A549 (cell line): ENCODE measurements around the gene PNPLA6. TPM values are rescaled to one million over a fixed set of nuclear protein-coding genes. Genes with fewer than 3 reads are reported as not detected.

ENCODE experiments used
- ATAC-seq, 2 experiments: fragments of 200-7000 bp in 1 of 2; fragments of >200 bp in 1 of 2; cut with Nextera tagmentation in 1 of 2; cut with Tn5 transposase in 1 of 2; 3 replicates each; pipeline versions ENCODE4 v1.8.0 to v1.9.1; 2018 to 2020; ENCODE audit warnings: mild to moderate bottlenecking in 1 of 2, moderate library complexity in 1 of 2
- CTCF ChIA-PET: fragments of 300-600 bp; sonication (Branson Sonifier 250); formaldehyde crosslinking; extraction: SDS; loops from one replicate; lab custom pipeline; 2021; ENCODE audit warnings: antibody characterized with exemption, inconsistent platforms; lab: Yijun Ruan, JAX
- POLR2A ChIA-PET: fragments of 350-600 bp; formaldehyde crosslinking; extraction: SDS; loops from one replicate; lab custom pipeline; 2021; ENCODE audit warnings: antibody characterized with exemption, inconsistent platforms; lab: Yijun Ruan, JAX
- DNase-seq, 2 experiments: peaks; one replicate each; pipeline versions ENCODE4 v3.0.0 to v3.0.0-alpha.2; 2011 to 2016; ENCODE audit warnings: low read depth in 1 of 2, low spot score in 1 of 2
- FAIRE-seq: peaks from 2 replicates; lab custom pipeline; 2011; peaks lifted over from hg19 to GRCh38; lab: Jason Lieb, UNC
- H3K27ac ChIP-seq, 2 experiments: fragments of >200 bp; sonication (Bioruptor Twin); formaldehyde crosslinking; 3 replicates each; pipeline ENCODE4 v1.5.1; 2016 to 2017
- H3K4me1 ChIP-seq: fragments of >200 bp; sonication (Bioruptor Twin); formaldehyde crosslinking; 3 replicates; pipeline ENCODE4 v1.6.1; 2016
- H3K4me2 ChIP-seq: fragments of >200 bp; sonication (Bioruptor Twin); formaldehyde crosslinking; 3 replicates; pipeline ENCODE4 v1.6.1; 2016
- H3K4me3 ChIP-seq: fragments of >200 bp; sonication (Bioruptor Twin); formaldehyde crosslinking; 3 replicates; pipeline ENCODE4 v1.5.1; 2016
- H3K9me3 ChIP-seq: fragments of >200 bp; sonication (Bioruptor Twin); formaldehyde crosslinking; 3 replicates; pipeline ENCODE4 v1.6.1; 2016
- BHLHE40 ChIP-seq: IDR thresholded peaks from 2 replicates; pipeline ENCODE4 v1.6.1; 2012; ENCODE audit warnings: low read depth, low read length, inconsistent platforms
- CBX2 ChIP-seq: fragments of 200-600 bp; sonication (generic); IDR thresholded peaks from 2 replicates; pipeline ENCODE4 v1.6.1; 2016; ENCODE audit warnings: low read depth, mild to moderate bottlenecking, borderline replicate concordance
- CHD2 ChIP-seq: fragments of 150-350 bp; IDR thresholded peaks from 2 replicates; pipeline ENCODE4 v1.6.1; 2014; ENCODE audit warnings: low read length; ENCODE audit not compliant: partially characterized antibody
- CHD4 ChIP-seq: fragments of 200-600 bp; sonication (generic); IDR thresholded peaks from 2 replicates; pipeline ENCODE4 v1.6.1; 2016; ENCODE audit warnings: antibody characterized with exemption, mild to moderate bottlenecking, borderline replicate concordance
- EP300 ChIP-seq, 2 experiments: fragments of >200 bp; sonication (Bioruptor Twin); formaldehyde crosslinking; IDR thresholded peaks; 2 replicates in 1 of 2; 3 replicates in 1 of 2; pipeline ENCODE4 v1.6.1; 2016 to 2017
- FOSL2 ChIP-seq, 2 experiments: fragments of 450-650 bp in 1 of 2; fragments of >200 bp in 1 of 2; sonication (Bioruptor Twin) in 1 of 2; formaldehyde crosslinking; IDR thresholded peaks; 2 replicates each; pipeline versions ENCODE4 v1.5.0 to v1.6.1; 2016 to 2020; ENCODE audit warnings: mild to moderate bottlenecking in 1 of 2, moderate library complexity in 1 of 2
- FOXS1 ChIP-seq: fragments of 250-450 bp; sonication (Bioruptor Pico); IDR thresholded peaks from 2 replicates; pipeline ENCODE4 v1.5.0; 2020; ENCODE audit warnings: mild to moderate bottlenecking, moderate library complexity
- HEYL ChIP-seq: fragments of 250-450 bp; sonication (Bioruptor Pico); IDR thresholded peaks from 2 replicates; pipeline ENCODE4 v1.8.0; 2021; ENCODE audit warnings: mild to moderate bottlenecking, moderate library complexity
- HOXB13 ChIP-seq: fragments of 250-450 bp; sonication (Bioruptor Pico); IDR thresholded peaks from 2 replicates; pipeline ENCODE4 v1.5.0; 2020; ENCODE audit warnings: low read depth, mild to moderate bottlenecking, moderate library complexity
- HOXB5 ChIP-seq: fragments of 250-450 bp; sonication (Bioruptor Pico); IDR thresholded peaks from 2 replicates; pipeline ENCODE4 v1.5.0; 2020; ENCODE audit warnings: mild to moderate bottlenecking, moderate library complexity
- JUN ChIP-seq, 2 experiments: fragments of >200 bp; sonication (Bioruptor Twin); formaldehyde crosslinking; IDR thresholded peaks; 2 replicates in 1 of 2; 3 replicates in 1 of 2; pipeline ENCODE4 v1.6.1; 2016 to 2017
- JUNB ChIP-seq: fragments of >200 bp; sonication (Bioruptor Twin); formaldehyde crosslinking; IDR thresholded peaks from 2 replicates; pipeline ENCODE4 v1.6.1; 2016
- MAFK ChIP-seq: fragments of 450-650 bp; IDR thresholded peaks from 2 replicates; pipeline ENCODE4 v1.6.1; 2014; ENCODE audit not compliant: partially characterized antibody
- MAZ ChIP-seq: fragments of 150-350 bp; IDR thresholded peaks from 2 replicates; pipeline ENCODE4 v1.6.1; 2014; ENCODE audit warnings: antibody characterized with exemption, low read depth, low read length, borderline replicate concordance
- NFE2L2 ChIP-seq: fragments of 150-350 bp; conservative IDR thresholded peaks from 2 replicates; pipeline ENCODE4 v1.6.1; 2014; ENCODE audit warnings: low read length
- PHF8 ChIP-seq: fragments of 200-600 bp; sonication (generic); IDR thresholded peaks from 2 replicates; pipeline ENCODE4 v1.6.1; 2016; ENCODE audit warnings: low read depth, mild to moderate bottlenecking, antibody characterized with exemption, moderate library complexity, borderline replicate concordance
- POLR2AphosphoS2 ChIP-seq: conservative IDR thresholded peaks from 2 replicates; pipeline ENCODE4 v1.6.1; 2012; ENCODE audit warnings: low read length, improper control_type of control experiment, inconsistent platforms
- RAD21 ChIP-seq, 2 experiments: fragments of >200 bp in 1 of 2; sonication (Bioruptor Twin) in 1 of 2; formaldehyde crosslinking in 1 of 2; IDR thresholded peaks in 1 of 2; conservative IDR thresholded peaks in 1 of 2; 2 replicates in 1 of 2; 3 replicates in 1 of 2; pipeline ENCODE4 v1.6.1; 2012 to 2018; ENCODE audit warnings: inconsistent platforms in 1 of 2
- RCOR1 ChIP-seq: fragments of 150-350 bp; IDR thresholded peaks from 2 replicates; pipeline ENCODE4 v1.6.1; 2014; ENCODE audit warnings: antibody characterized with exemption, low read length, low read depth
- RFX5 ChIP-seq: fragments of 450-650 bp; IDR thresholded peaks from 2 replicates; pipeline ENCODE4 v1.7.1; 2014; ENCODE audit warnings: antibody characterized with exemption, mild to moderate bottlenecking, moderate library complexity
- SREBF2 ChIP-seq: fragments of 450-650 bp; IDR thresholded peaks from 2 replicates; pipeline ENCODE4 v1.6.1; 2014; ENCODE audit warnings: mild to moderate bottlenecking, moderate library complexity
- ZNF302 ChIP-seq: fragments of 250-450 bp; sonication (Bioruptor Pico); IDR thresholded peaks from 2 replicates; pipeline ENCODE4 v1.9.0; 2021; ENCODE audit warnings: inconsistent platforms, mild to moderate bottlenecking, moderate library complexity
- WGBS: methylation state at CpG from one replicate; pipeline ENCODE4 v1.1.6; 2017; ENCODE audit errors: missing lambda C conversion rate; 5-methylcytosine and 5-hydroxymethylcytosine counted together
- polyA plus RNA-seq, 4 experiments: library from polyadenylated mRNA; depleted of rRNA in 3 of 4; stranded (reverse); fragments of >200 nt; fragmentation: RNase III in 1 of 4; extraction: RNeasy Plus Mini Kit Qiagen cat#74134 plus additional on column Dnase treatment in 1 of 4; gene quantifications; 2 replicates in 3 of 4; 3 replicates in 1 of 4; pipeline ENCODE4 v1.2.3, GENCODE V29; 2011 to 2017
- TF ChIP-seq, protein P1 (sequence below): IDR thresholded peaks from 2 replicates; pipeline ENCODE4 v1.6.1; 2012
- TF ChIP-seq, protein P2 (sequence below): IDR thresholded peaks from 2 replicates; pipeline ENCODE4 v1.6.1; 2012; ENCODE audit warnings: low read depth, borderline replicate concordance
- TF ChIP-seq, protein P3 (sequence below): fragments of >200 bp; sonication (Bioruptor Twin); formaldehyde crosslinking; IDR thresholded peaks from 3 replicates; pipeline ENCODE4 v1.5.1; 2016
- TF ChIP-seq, protein P4 (sequence below): fragments of 250-450 bp; sonication (Bioruptor Pico); IDR thresholded peaks from 2 replicates; pipeline ENCODE4 v1.5.0; 2021; ENCODE audit warnings: mild to moderate bottlenecking, moderate library complexity, borderline replicate concordance
- TF ChIP-seq, protein P5 (sequence below): fragments of 150-350 bp; IDR thresholded peaks from 2 replicates; pipeline ENCODE4 v1.6.1; 2014; ENCODE audit warnings: low read depth, mild to moderate bottlenecking, low read length

The PNPLA6 gene
- polyA plus RNA-seq, 2 of the 4 experiments (the other 2 are of a cell fraction): 17.0 to 58.1 TPM

DNA sequence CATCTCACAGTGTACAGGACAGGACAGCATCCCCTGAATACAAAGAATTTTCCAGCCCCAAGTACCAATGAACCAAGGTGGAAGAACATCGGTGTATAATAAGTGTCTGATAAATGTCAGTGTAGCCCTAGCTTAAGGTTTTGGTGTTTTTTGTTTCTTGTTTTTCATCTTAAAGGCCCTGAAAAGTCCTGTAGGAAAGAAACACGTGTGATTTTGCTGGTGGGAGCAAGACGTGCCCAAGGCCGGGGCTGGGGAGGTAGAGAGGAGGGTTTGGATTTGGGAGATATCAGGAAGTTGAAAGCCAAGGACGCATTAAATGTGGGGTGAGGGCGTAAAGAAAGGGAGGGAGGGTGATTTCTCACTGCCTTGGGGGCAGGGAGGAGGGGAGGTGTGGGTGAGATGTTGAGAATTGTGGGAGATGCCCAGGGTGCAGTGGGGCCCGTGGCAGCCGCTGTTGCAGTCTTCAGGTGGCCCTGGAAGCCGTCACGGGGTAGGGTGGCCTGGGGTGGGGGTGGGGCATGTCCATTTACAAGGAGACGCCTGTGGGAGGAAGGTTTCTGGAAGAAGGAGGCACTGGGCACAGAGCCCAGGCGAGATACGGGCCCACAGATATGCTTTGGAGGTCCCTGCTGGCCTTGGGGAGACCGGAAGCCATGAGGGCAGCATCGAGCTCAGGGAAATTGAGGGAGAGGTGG lies 66.9 kb downstream of the PNPLA6 start:
- no peak for FAIRE-seq
- Histone ChIP-seq H3K4me3 (no peak overlapping the region), H3K27ac (no peak overlapping the region), H3K4me2 (no peak overlapping the region), H3K4me1 (no peaks in the 10 kb centered on the region), H3K9me3 (no peaks in the 10 kb centered on the region)
- DNase-seq: no peak
- ChIA-PET CTCF (no interaction called here), POLR2A (no interaction called here)
- 75% methylated on average over 11 of the region's 15 CpGs for WGBS
- no peak for TF ChIP-seq RFX5
- TF ChIP-seq BHLHE40: no peak
- no peak for TF ChIP-seq EP300 (IDR thresholded peaks at IDR 0.05)
- TF ChIP-seq CHD2: no peak
- no peak for TF ChIP-seq CHD4
- TF ChIP-seq, protein P1, sequence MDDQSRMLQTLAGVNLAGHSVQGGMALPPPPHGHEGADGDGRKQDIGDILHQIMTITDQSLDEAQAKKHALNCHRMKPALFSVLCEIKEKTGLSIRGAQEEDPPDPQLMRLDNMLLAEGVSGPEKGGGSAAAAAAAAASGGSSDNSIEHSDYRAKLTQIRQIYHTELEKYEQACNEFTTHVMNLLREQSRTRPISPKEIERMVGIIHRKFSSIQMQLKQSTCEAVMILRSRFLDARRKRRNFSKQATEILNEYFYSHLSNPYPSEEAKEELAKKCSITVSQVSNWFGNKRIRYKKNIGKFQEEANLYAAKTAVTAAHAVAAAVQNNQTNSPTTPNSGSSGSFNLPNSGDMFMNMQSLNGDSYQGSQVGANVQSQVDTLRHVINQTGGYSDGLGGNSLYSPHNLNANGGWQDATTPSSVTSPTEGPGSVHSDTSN: no peak
- no peak for TF ChIP-seq PHF8
- TF ChIP-seq, protein P2, sequence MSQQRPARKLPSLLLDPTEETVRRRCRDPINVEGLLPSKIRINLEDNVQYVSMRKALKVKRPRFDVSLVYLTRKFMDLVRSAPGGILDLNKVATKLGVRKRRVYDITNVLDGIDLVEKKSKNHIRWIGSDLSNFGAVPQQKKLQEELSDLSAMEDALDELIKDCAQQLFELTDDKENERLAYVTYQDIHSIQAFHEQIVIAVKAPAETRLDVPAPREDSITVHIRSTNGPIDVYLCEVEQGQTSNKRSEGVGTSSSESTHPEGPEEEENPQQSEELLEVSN: no peak
- no peak for TF ChIP-seq HOXB5 (CRISPR knock-in tag)
- TF ChIP-seq RAD21 (conservative IDR thresholded peaks at IDR 0.05 in 1 of 2, IDR thresholded peaks at IDR 0.05 in 1 of 2): no peak
- TF ChIP-seq, protein P3, sequence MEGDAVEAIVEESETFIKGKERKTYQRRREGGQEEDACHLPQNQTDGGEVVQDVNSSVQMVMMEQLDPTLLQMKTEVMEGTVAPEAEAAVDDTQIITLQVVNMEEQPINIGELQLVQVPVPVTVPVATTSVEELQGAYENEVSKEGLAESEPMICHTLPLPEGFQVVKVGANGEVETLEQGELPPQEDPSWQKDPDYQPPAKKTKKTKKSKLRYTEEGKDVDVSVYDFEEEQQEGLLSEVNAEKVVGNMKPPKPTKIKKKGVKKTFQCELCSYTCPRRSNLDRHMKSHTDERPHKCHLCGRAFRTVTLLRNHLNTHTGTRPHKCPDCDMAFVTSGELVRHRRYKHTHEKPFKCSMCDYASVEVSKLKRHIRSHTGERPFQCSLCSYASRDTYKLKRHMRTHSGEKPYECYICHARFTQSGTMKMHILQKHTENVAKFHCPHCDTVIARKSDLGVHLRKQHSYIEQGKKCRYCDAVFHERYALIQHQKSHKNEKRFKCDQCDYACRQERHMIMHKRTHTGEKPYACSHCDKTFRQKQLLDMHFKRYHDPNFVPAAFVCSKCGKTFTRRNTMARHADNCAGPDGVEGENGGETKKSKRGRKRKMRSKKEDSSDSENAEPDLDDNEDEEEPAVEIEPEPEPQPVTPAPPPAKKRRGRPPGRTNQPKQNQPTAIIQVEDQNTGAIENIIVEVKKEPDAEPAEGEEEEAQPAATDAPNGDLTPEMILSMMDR: no peak
- no peak for ATAC-seq

DNA sequence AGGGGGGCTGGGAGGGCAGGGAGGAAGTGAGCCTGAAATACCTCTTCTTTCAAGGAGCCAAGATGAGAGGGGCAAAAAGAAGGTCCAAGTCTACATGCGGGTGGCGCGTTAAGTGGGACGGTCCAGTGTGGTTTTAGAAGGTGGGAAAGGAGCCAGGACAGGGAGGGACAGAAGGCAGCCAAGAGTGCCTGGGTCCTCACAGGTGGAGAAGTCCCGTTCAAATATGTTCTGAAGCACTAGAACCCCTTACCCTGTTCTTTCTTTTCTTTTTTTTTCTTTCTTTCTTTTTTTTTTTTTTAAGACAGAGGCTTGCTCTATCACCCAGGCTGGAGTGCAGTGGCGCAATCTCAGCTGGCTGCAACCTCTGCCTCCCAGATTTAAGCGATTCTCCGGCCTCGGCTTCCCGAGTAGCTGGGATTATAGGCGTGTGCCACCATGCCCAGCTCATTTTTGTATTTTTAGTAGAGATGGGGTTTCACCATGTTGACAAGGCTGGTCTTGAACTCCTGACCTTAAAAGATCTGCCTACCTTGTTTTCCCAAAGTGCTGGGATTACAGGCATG lies 67.5 kb downstream of the PNPLA6 start:
- WGBS: 82% methylated on average over 11 of the region's 11 CpGs
- Histone ChIP-seq H3K4me3 (no peak overlapping the region), H3K27ac (no peak overlapping the region), H3K9me3 (no peaks in the 10 kb centered on the region), H3K4me2 (no peak overlapping the region), H3K4me1 (no peaks in the 10 kb centered on the region)
- FAIRE-seq (no peak), ATAC-seq (no peak), DNase-seq (no peak)
- TF ChIP-seq, protein P4, sequence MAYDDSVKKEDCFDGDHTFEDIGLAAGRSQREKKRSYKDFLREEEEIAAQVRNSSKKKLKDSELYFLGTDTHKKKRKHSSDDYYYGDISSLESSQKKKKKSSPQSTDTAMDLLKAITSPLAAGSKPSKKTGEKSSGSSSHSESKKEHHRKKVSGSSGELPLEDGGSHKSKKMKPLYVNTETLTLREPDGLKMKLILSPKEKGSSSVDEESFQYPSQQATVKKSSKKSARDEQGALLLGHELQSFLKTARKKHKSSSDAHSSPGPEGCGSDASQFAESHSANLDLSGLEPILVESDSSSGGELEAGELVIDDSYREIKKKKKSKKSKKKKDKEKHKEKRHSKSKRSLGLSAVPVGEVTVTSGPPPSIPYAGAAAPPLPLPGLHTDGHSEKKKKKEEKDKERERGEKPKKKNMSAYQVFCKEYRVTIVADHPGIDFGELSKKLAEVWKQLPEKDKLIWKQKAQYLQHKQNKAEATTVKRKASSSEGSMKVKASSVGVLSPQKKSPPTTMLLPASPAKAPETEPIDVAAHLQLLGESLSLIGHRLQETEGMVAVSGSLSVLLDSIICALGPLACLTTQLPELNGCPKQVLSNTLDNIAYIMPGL: no peak
- TF ChIP-seq FOXS1 (no peak), POLR2AphosphoS2 (no peak), RCOR1 (no peak), MAFK (no peak), HEYL (no peak), CHD4 (no peak), JUNB (no peak), MAZ (no peak), JUN (IDR thresholded peaks at IDR 0.05) (no peak), CBX2 (no peak), HOXB13 (CRISPR knock-in tag) (no peak), SREBF2 (no peak), NFE2L2 (no peak), FOSL2 (IDR thresholded peaks at IDR 0.05) (no peak), FOSL2 (CRISPR knock-in tag; IDR thresholded peaks at IDR 0.05) (no peak), ZNF302 (CRISPR knock-in tag) (no peak)
- TF ChIP-seq, protein P1: no peak
- TF ChIP-seq, protein P5, sequence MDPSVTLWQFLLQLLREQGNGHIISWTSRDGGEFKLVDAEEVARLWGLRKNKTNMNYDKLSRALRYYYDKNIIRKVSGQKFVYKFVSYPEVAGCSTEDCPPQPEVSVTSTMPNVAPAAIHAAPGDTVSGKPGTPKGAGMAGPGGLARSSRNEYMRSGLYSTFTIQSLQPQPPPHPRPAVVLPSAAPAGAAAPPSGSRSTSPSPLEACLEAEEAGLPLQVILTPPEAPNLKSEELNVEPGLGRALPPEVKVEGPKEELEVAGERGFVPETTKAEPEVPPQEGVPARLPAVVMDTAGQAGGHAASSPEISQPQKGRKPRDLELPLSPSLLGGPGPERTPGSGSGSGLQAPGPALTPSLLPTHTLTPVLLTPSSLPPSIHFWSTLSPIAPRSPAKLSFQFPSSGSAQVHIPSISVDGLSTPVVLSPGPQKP: no peak
- ChIA-PET POLR2A (no interaction called here), CTCF (interaction anchor here (2.0 kb wide), 1 partner anchor 35 kb away, joined by 7 read pairs; no protein-coding TSS in a partner anchor)
